ENCODE measurements around the gene HAO2.

HAO2 gene

GRCh38 chr1:119368554-119368953 is at the start of gene HAO2:
Gene HAO2, plus strand, starts transcription at chr1:119368785. Its CDS starts 12,301 bp downstream, at chr1:119381086.
- DNase-seq = no peak
- no peaks in the 10 kb centered on the region for H3K36me3 ChIP-seq
- TF ChIP-seq CTCF (IDR thresholded peaks at IDR 0.05; ENCODE audit: low read depth, low read length) = no peak

GRCh38 chr1:119320100-119320499 is 48.5 kb upstream of the HAO2 start:
- TF ChIP-seq CTCF (IDR thresholded peaks at IDR 0.05; ENCODE audit: low read depth, low read length) = no peak
- Histone ChIP-seq H3K27ac (no peak overlapping the region), H3K36me3 (no peaks in the 10 kb centered on the region), H3K9me3 (ENCODE audit: severe bottlenecking) (no peaks in the 10 kb centered on the region), H3K4me3 (ENCODE audit: low read depth, low read length) (no peak overlapping the region), H3K27me3 (ENCODE audit: insufficient read depth, low read depth, severe bottlenecking) (no peaks in the 10 kb centered on the region)
- DNase-seq = no peak

More at GRCh38 chr1:119368554-119368953, at the start of gene HAO2:
- Histone ChIP-seq H3K27ac (no peak within 1 kb of the TSS), H3K27me3 (ENCODE audit: insufficient read depth, low read depth, severe bottlenecking) (peaks cover 9% of the 10 kb centered on the region), H3K4me3 (ENCODE audit: low read depth, low read length) (no peak within 1 kb of the TSS), H3K9me3 (ENCODE audit: severe bottlenecking) (no peaks in the 10 kb centered on the region)

- DNase-seq = no peak
- no peak overlapping the region for H3K4me3 ChIP-seq (ENCODE audit: low read depth, low read length)
- no peaks in the 10 kb centered on the region for H3K9me3 ChIP-seq (ENCODE audit: severe bottlenecking)
- no peaks in the 10 kb centered on the region for H3K27me3 ChIP-seq (ENCODE audit: insufficient read depth, low read depth, severe bottlenecking)
- H3K36me3 ChIP-seq = no peaks in the 10 kb centered on the region
- TF ChIP-seq CTCF (IDR thresholded peaks at IDR 0.05; ENCODE audit: low read depth, low read length) = no peak
- no peak overlapping the region for H3K27ac ChIP-seq
Measured at GRCh38 chr1:119321666-119322419, 46.7 kb upstream of the HAO2 start.

- no peak for DNase-seq
- no peak overlapping the region for H3K27ac ChIP-seq
Measured at GRCh38 chr1:119323216-119323982, 45.2 kb upstream of the HAO2 start.

GRCh38 chr1:119324198-119324597 is 44.4 kb upstream of the HAO2 start:
- no peak for TF ChIP-seq CTCF (IDR thresholded peaks at IDR 0.05; ENCODE audit: low read depth, low read length)
- H3K27ac ChIP-seq = no peak overlapping the region

More at GRCh38 chr1:119323216-119323982, 45.2 kb upstream of the HAO2 start:
- Histone ChIP-seq H3K9me3 (ENCODE audit: severe bottlenecking) (no peaks in the 10 kb centered on the region), H3K27me3 (ENCODE audit: insufficient read depth, low read depth, severe bottlenecking) (no peaks in the 10 kb centered on the region), H3K4me3 (ENCODE audit: low read depth, low read length) (no peak overlapping the region), H3K36me3 (no peaks in the 10 kb centered on the region)
- no peak for TF ChIP-seq CTCF (IDR thresholded peaks at IDR 0.05; ENCODE audit: low read depth, low read length)

More at GRCh38 chr1:119324198-119324597, 44.4 kb upstream of the HAO2 start:
- H3K36me3 ChIP-seq = no peaks in the 10 kb centered on the region
- no peaks in the 10 kb centered on the region for H3K9me3 ChIP-seq (ENCODE audit: severe bottlenecking)
- no peak for DNase-seq
- no peaks in the 10 kb centered on the region for H3K27me3 ChIP-seq (ENCODE audit: insufficient read depth, low read depth, severe bottlenecking)
- no peak overlapping the region for H3K4me3 ChIP-seq (ENCODE audit: low read depth, low read length)

Measured in WERI-Rb-1 (cell line).